Keratinocyte (primary cell): ENCODE data around the gene ZNF407. TPM values are rescaled to one million over a fixed set of nuclear protein-coding genes. Genes with fewer than 3 reads are reported as not detected.

ENCODE experiments used
- DNase-seq: peaks from one replicate; pipeline ENCODE4 v3.0.0-alpha.2; 2011; ENCODE audit warnings: low read depth, missing footprints, low spot score
- FAIRE-seq: peaks from 2 replicates; lab custom pipeline; 2011; peaks lifted over from hg19 to GRCh38; lab: Jason Lieb, UNC
- H2AFZ ChIP-seq: 2 replicates; pipeline ENCODE4 v1.6.0; 2012; ENCODE audit warnings: low read length, control low read depth, inconsistent platforms; ENCODE audit not compliant: control insufficient read depth
- H3K27ac ChIP-seq: 2 replicates; pipeline ENCODE4 v1.5.1; 2011; ENCODE audit warnings: low read length; ENCODE audit not compliant: control insufficient read depth, insufficient read depth
- H3K27me3 ChIP-seq: 3 replicates; pipeline ENCODE4 v1.6.0; 2011; ENCODE audit warnings: low read length; ENCODE audit not compliant: control insufficient read depth, insufficient read depth; ENCODE audit errors: extremely low read depth
- H3K36me3 ChIP-seq, 2 experiments: 2 replicates in 1 of 2; 3 replicates in 1 of 2; pipeline ENCODE4 v1.5.1; 2011; ENCODE audit warnings: low read length in 2 of 2, mild to moderate bottlenecking in 1 of 2; ENCODE audit not compliant: control insufficient read depth in 2 of 2, insufficient read depth in 2 of 2; ENCODE audit errors: extremely low read depth in 1 of 2
- H3K4me1 ChIP-seq: 3 replicates; pipeline ENCODE4 v1.5.1; 2011; ENCODE audit warnings: low read length; ENCODE audit not compliant: control insufficient read depth, insufficient read depth; ENCODE audit errors: extremely low read depth
- H3K4me2 ChIP-seq: 3 replicates; pipeline ENCODE4 v1.6.0; 2011; ENCODE audit warnings: low read depth, low read length; ENCODE audit not compliant: control insufficient read depth, insufficient read depth; ENCODE audit errors: extremely low read depth
- H3K4me3 ChIP-seq, 3 experiments: fragments of 200-600 bp in 1 of 3; sonication (generic) in 1 of 3; 2 replicates in 2 of 3; 3 replicates in 1 of 3; pipeline ENCODE4 v1.5.1; 2011 to 2016; ENCODE audit warnings: low read length in 3 of 3, mild to moderate bottlenecking in 3 of 3, control low read depth in 2 of 3, inconsistent platforms in 1 of 3, low read depth in 1 of 3, mixed read lengths in 1 of 3, mixed run types in 1 of 3, moderate library complexity in 1 of 3; ENCODE audit not compliant: control insufficient read depth in 2 of 3, insufficient read depth in 2 of 3; ENCODE audit errors: extremely low read depth in 1 of 3
- H3K79me2 ChIP-seq: 2 replicates; pipeline ENCODE4 v1.6.0; 2012; ENCODE audit warnings: low read length; ENCODE audit not compliant: control insufficient read depth, insufficient read depth
- H3K9ac ChIP-seq: 3 replicates; pipeline ENCODE4 v1.6.0; 2011; ENCODE audit warnings: low read length; ENCODE audit not compliant: control insufficient read depth, insufficient read depth; ENCODE audit errors: extremely low read depth
- H3K9me1 ChIP-seq: 3 replicates; pipeline ENCODE4 v1.6.0; 2011; ENCODE audit warnings: low read length; ENCODE audit not compliant: control insufficient read depth, insufficient read depth; ENCODE audit errors: extremely low read depth
- H3K9me3 ChIP-seq: 2 replicates; pipeline ENCODE4 v1.5.1; 2012; ENCODE audit warnings: low read depth, low read length; ENCODE audit not compliant: control insufficient read depth
- H4K20me1 ChIP-seq: 3 replicates; pipeline ENCODE4 v1.6.0; 2011; ENCODE audit warnings: low read length; ENCODE audit not compliant: control insufficient read depth, insufficient read depth; ENCODE audit errors: extremely low read depth
- EZH2 ChIP-seq: IDR thresholded peaks from one replicate; pipeline ENCODE4 v1.6.1; 2012; ENCODE audit warnings: inconsistent platforms, mild to moderate bottlenecking, low read length, moderate library complexity
- dilution Hi-C: fragments of 300-500 bp; cut with MboI; formaldehyde crosslinking; loops from one replicate; pipeline ENCODE4 v1.7.0; 2020; ENCODE audit warnings: low sequenced_read_pairs; ENCODE audit not compliant: extremely low pct_ligation_motif_present
- polyA plus RNA-seq, 5 experiments: library from polyadenylated mRNA; depleted of rRNA in 3 of 5; stranded (reverse) in 3 of 5; stranded (forward) in 1 of 5; unstranded in 1 of 5; fragments of >200 nt; gene quantifications; 1 replicate in 1 of 5; 2 replicates in 3 of 5; 3 replicates in 1 of 5; pipeline versions ENCODE4 v1.2.1 to v1.2.3, GENCODE V29; 2011 to 2012; ENCODE audit warnings: missing spikeins in 2 of 5, low read depth in 1 of 5, low replicate concordance in 1 of 5
- TF ChIP-seq, protein P1 (sequence below), 3 experiments: IDR thresholded peaks in 1 of 3; conservative IDR thresholded peaks in 1 of 3; optimal IDR thresholded peaks in 1 of 3; 2 replicates in 2 of 3; 3 replicates in 1 of 3; pipeline versions ENCODE3 to v1.5.1; 2011; ENCODE audit warnings: low read length in 3 of 3, mild to moderate bottlenecking in 3 of 3, moderate library complexity in 2 of 3, control low read depth in 1 of 3, inconsistent platforms in 1 of 3; ENCODE audit not compliant: insufficient read depth in 2 of 3; ENCODE audit errors: extremely low read depth in 1 of 3

The ZNF407 gene
- polyA plus RNA-seq, 1 donor (not counting 4 experiments of a cell fraction or from before 2014, with no cell fraction given) = 3.8 TPM

DNA sequence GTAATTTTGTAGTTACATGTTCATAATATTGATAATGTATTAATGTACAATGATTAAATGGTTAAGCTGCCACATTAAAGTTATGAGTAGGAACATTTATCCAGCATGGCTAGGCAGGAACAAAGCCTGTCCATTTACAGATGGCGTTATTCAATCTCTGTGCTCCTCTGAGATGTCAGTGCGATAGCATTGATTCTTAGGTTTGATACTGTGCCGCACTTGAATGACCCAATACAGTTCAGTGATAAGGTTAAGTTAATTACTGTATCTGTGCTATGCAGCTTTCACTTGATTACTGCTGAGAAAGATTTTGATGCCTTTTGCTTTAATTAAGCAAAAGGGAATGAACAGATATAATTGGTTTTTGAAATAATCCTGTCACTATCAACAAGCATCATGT is 111.8 kb downstream of the ZNF407 start:
- TF ChIP-seq EZH2 = no peak
- TF ChIP-seq, protein P1, sequence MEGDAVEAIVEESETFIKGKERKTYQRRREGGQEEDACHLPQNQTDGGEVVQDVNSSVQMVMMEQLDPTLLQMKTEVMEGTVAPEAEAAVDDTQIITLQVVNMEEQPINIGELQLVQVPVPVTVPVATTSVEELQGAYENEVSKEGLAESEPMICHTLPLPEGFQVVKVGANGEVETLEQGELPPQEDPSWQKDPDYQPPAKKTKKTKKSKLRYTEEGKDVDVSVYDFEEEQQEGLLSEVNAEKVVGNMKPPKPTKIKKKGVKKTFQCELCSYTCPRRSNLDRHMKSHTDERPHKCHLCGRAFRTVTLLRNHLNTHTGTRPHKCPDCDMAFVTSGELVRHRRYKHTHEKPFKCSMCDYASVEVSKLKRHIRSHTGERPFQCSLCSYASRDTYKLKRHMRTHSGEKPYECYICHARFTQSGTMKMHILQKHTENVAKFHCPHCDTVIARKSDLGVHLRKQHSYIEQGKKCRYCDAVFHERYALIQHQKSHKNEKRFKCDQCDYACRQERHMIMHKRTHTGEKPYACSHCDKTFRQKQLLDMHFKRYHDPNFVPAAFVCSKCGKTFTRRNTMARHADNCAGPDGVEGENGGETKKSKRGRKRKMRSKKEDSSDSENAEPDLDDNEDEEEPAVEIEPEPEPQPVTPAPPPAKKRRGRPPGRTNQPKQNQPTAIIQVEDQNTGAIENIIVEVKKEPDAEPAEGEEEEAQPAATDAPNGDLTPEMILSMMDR (optimal IDR thresholded peaks at IDR 0.05 in 1 of 3, IDR thresholded peaks at IDR 0.05 in 1 of 3, conservative IDR thresholded peaks at IDR 0.05 in 1 of 3; ENCODE audit: extremely low read depth in 1 of 3, insufficient read depth in 2 of 3, low read length in 3 of 3) = no peak
- Histone ChIP-seq H3K9me1 (no peaks in the 10 kb centered on the region), H3K27ac (no peak overlapping the region), H3K4me3 (no peak overlapping the region), H2AFZ (no peak overlapping the region), H3K27me3 (no peaks in the 10 kb centered on the region), H3K4me2 (no peak overlapping the region), H3K9me3 (no peaks in the 10 kb centered on the region), H3K79me2 (no peaks in the 10 kb centered on the region), H3K9ac (no peak overlapping the region), H4K20me1 (no peaks in the 10 kb centered on the region), H3K4me1 (no peaks in the 10 kb centered on the region), H3K36me3 (peaks cover 0 to 2% of the 10 kb centered on the region in 2 experiments)
- FAIRE-seq (no peak), DNase-seq (no peak)
- dilution Hi-C loops = no loop called here

- DNase-seq (no peak), FAIRE-seq (no peak)
- no peaks in the 10 kb centered on the region for H3K9me1 ChIP-seq
- H3K4me3 ChIP-seq = no peak overlapping the region
- no peak overlapping the region for H3K4me2 ChIP-seq
- no peaks in the 10 kb centered on the region for H3K4me1 ChIP-seq
- H3K79me2 ChIP-seq = no peaks in the 10 kb centered on the region
- no peak for TF ChIP-seq EZH2
- TF ChIP-seq, protein P1 (optimal IDR thresholded peaks at IDR 0.05 in 1 of 3, IDR thresholded peaks at IDR 0.05 in 1 of 3, conservative IDR thresholded peaks at IDR 0.05 in 1 of 3; ENCODE audit: extremely low read depth in 1 of 3, insufficient read depth in 2 of 3, low read length in 3 of 3) = no peak
- H4K20me1 ChIP-seq = no peaks in the 10 kb centered on the region
- no peak overlapping the region for H2AFZ ChIP-seq
- no peaks in the 10 kb centered on the region for H3K9me3 ChIP-seq
- H3K27ac ChIP-seq = no peak overlapping the region
- no peak overlapping the region for H3K9ac ChIP-seq
- no peaks in the 10 kb centered on the region for H3K27me3 ChIP-seq
- peaks cover 0 to 2% of the 10 kb centered on the region in 2 experiments for H3K36me3 ChIP-seq
- dilution Hi-C loops = no loop called here
Observed at GRCh38 chr18:74714120-74714519, 116.5 kb downstream of the ZNF407 start.
